HEK293 (cell line): ENCODE measurements around the gene ASB16.

Source experiments
- ELK4 ChIP-seq: IDR thresholded peaks from 2 replicates; pipeline ENCODE4 v1.6.1; 2011; ENCODE audit warnings: mild to moderate bottlenecking, low read depth, low read length, borderline replicate concordance
- GLI4 ChIP-seq: fragments of 450-650 bp; formaldehyde crosslinking; IDR thresholded peaks from 2 replicates; pipeline ENCODE4 v1.5.1; 2016; ENCODE audit warnings: missing biosample characterization, missing genetic modification characterization
- HOXA7 ChIP-seq: sonication (generic); formaldehyde crosslinking; IDR thresholded peaks from 2 replicates; pipeline ENCODE4 v1.8.1; 2022; ENCODE audit warnings: missing genetic modification reagents, borderline replicate concordance
- KLF7 ChIP-seq: fragments of 450-650 bp; formaldehyde crosslinking; IDR thresholded peaks from 2 replicates; pipeline ENCODE4 v1.5.1; 2016; ENCODE audit warnings: missing biosample characterization, missing genetic modification characterization, borderline replicate concordance
- ZBTB44 ChIP-seq: fragments of 450-650 bp; IDR thresholded peaks from 2 replicates; pipeline ENCODE4 v1.5.1; 2018; ENCODE audit warnings: missing biosample characterization, mild to moderate bottlenecking, missing genetic modification characterization
- ZBTB6 ChIP-seq: fragments of 450-650 bp; formaldehyde crosslinking; IDR thresholded peaks from 2 replicates; pipeline ENCODE4 v1.5.1; 2017; ENCODE audit warnings: missing biosample characterization, missing genetic modification characterization
- ZFP3 ChIP-seq: fragments of 450-650 bp; formaldehyde crosslinking; IDR thresholded peaks from 2 replicates; pipeline ENCODE4 v1.5.1; 2016; ENCODE audit warnings: low read depth, missing biosample characterization, missing genetic modification characterization
- ZNF133 ChIP-seq: fragments of 450-650 bp; formaldehyde crosslinking; IDR thresholded peaks from 2 replicates; pipeline ENCODE4 v1.5.1; 2016; ENCODE audit warnings: missing biosample characterization, missing genetic modification characterization
- ZNF155 ChIP-seq: fragments of 450-650 bp; formaldehyde crosslinking; IDR thresholded peaks from 2 replicates; pipeline ENCODE4 v1.5.1; 2016; ENCODE audit warnings: missing biosample characterization, missing genetic modification characterization
- ZNF157 ChIP-seq: fragments of 450-650 bp; formaldehyde crosslinking; IDR thresholded peaks from 2 replicates; pipeline ENCODE4 v1.5.1; 2016; ENCODE audit warnings: missing biosample characterization, missing genetic modification characterization
- ZNF18 ChIP-seq: fragments of 450-650 bp; formaldehyde crosslinking; IDR thresholded peaks from 2 replicates; pipeline ENCODE4 v1.5.1; 2016; ENCODE audit warnings: missing biosample characterization, missing genetic modification characterization
- ZNF221 ChIP-seq: fragments of 450-650 bp; formaldehyde crosslinking; IDR thresholded peaks from 2 replicates; pipeline ENCODE4 v1.5.1; 2017; ENCODE audit warnings: missing biosample characterization, missing genetic modification characterization, borderline replicate concordance
- ZNF26 ChIP-seq: fragments of 450-650 bp; formaldehyde crosslinking; IDR thresholded peaks from 2 replicates; pipeline ENCODE4 v1.5.1; 2016; ENCODE audit warnings: missing biosample characterization, missing genetic modification characterization
- ZNF391 ChIP-seq: fragments of 450-650 bp; formaldehyde crosslinking; IDR thresholded peaks from 2 replicates; pipeline ENCODE4 v1.5.1; 2016; ENCODE audit warnings: low read depth, missing biosample characterization, missing genetic modification characterization, borderline replicate concordance
- ZNF404 ChIP-seq: fragments of 450-650 bp; formaldehyde crosslinking; IDR thresholded peaks from 2 replicates; pipeline ENCODE4 v1.5.1; 2017; ENCODE audit warnings: missing biosample characterization, missing genetic modification characterization
- ZNF488 ChIP-seq: fragments of 450-650 bp; formaldehyde crosslinking; IDR thresholded peaks from 2 replicates; pipeline ENCODE4 v1.5.1; 2016; ENCODE audit warnings: missing biosample characterization, missing genetic modification characterization
- ZNF514 ChIP-seq: fragments of 450-650 bp; formaldehyde crosslinking; IDR thresholded peaks from 2 replicates; pipeline ENCODE4 v1.5.1; 2016; ENCODE audit warnings: missing biosample characterization, missing genetic modification characterization
- ZNF529 ChIP-seq: fragments of 450-650 bp; formaldehyde crosslinking; IDR thresholded peaks from 2 replicates; pipeline ENCODE4 v1.5.1; 2017; ENCODE audit warnings: missing genetic modification characterization, missing biosample characterization; ENCODE audit not compliant: insufficient replicate concordance
- ZNF549 ChIP-seq: fragments of 450-650 bp; IDR thresholded peaks from 2 replicates; pipeline ENCODE4 v1.5.1; 2018; ENCODE audit warnings: missing biosample characterization, missing genetic modification characterization, mild to moderate bottlenecking, inconsistent platforms, moderate library complexity
- ZNF560 ChIP-seq: fragments of 450-650 bp; formaldehyde crosslinking; IDR thresholded peaks from 2 replicates; pipeline ENCODE4 v1.5.1; 2017; ENCODE audit warnings: missing biosample characterization, missing genetic modification characterization, borderline replicate concordance
- ZNF571 ChIP-seq: fragments of 450-650 bp; formaldehyde crosslinking; IDR thresholded peaks from 2 replicates; pipeline ENCODE4 v1.5.0; 2017; ENCODE audit warnings: missing biosample characterization, missing genetic modification characterization
- ZNF639 ChIP-seq: fragments of 450-650 bp; formaldehyde crosslinking; IDR thresholded peaks from 2 replicates; pipeline ENCODE4 v1.5.1; 2016; ENCODE audit warnings: missing biosample characterization, missing genetic modification characterization
- ZNF747 ChIP-seq: fragments of 450-650 bp; formaldehyde crosslinking; IDR thresholded peaks from 2 replicates; pipeline ENCODE4 v1.5.1; 2016; ENCODE audit warnings: missing biosample characterization, missing genetic modification characterization
- ZNF76 ChIP-seq: fragments of 450-650 bp; formaldehyde crosslinking; IDR thresholded peaks from 2 replicates; pipeline ENCODE4; 2016; ENCODE audit warnings: low read depth, missing biosample characterization, missing genetic modification characterization, borderline replicate concordance
- ZNF837 ChIP-seq: fragments of 450-650 bp; formaldehyde crosslinking; IDR thresholded peaks from 2 replicates; pipeline ENCODE4 v1.5.1; 2016; ENCODE audit warnings: missing biosample characterization, missing genetic modification characterization
- ZSCAN18 ChIP-seq: fragments of 450-650 bp; formaldehyde crosslinking; IDR thresholded peaks from 2 replicates; pipeline ENCODE4 v1.5.1; 2016; ENCODE audit warnings: missing biosample characterization, missing genetic modification characterization
- ZSCAN4 ChIP-seq: fragments of 450-650 bp; formaldehyde crosslinking; IDR thresholded peaks from 2 replicates; pipeline ENCODE4 v1.5.1; 2017; ENCODE audit warnings: missing biosample characterization, missing genetic modification characterization

ASB16 gene

GRCh38 chr17:44123356-44124117 is 47.0 kb upstream of the ASB16 start, which contains the start of gene HDAC5 (continued):
- TF ChIP-seq ZBTB44: peak; percentile 46; the same call in 1 of the 2 replicates
- no peak for TF ChIP-seq ZNF571
- no peak for TF ChIP-seq ZNF529
- no peak for TF ChIP-seq ZNF18 (tag by site-specific recombination)
- TF ChIP-seq ZNF837 (tag by site-specific recombination): no peak
- TF ChIP-seq ZNF747 (tag by site-specific recombination): no peak
- no peak for TF ChIP-seq ZNF155 (tag by site-specific recombination)
- TF ChIP-seq ZNF391 (tag by site-specific recombination): 0 out of 2 replicates have a peak, but pooled peaks have one; percentile 24
- TF ChIP-seq ZNF639 (tag by site-specific recombination): peak; percentile 45; the same call in 1 of the 2 replicates
- no peak for TF ChIP-seq HOXA7
- peak; percentile 78; the same call in 1 of the 2 replicates for TF ChIP-seq KLF7
- TF ChIP-seq ZNF157 (tag by site-specific recombination): no peak
- TF ChIP-seq ZBTB6 (tag by site-specific recombination): no peak
- TF ChIP-seq ZNF514 (tag by site-specific recombination): no peak
- TF ChIP-seq ZNF404 (tag by site-specific recombination): no peak
- no peak for TF ChIP-seq ZNF133 (tag by site-specific recombination)
- TF ChIP-seq ZSCAN18: no peak
- TF ChIP-seq GLI4 (tag by site-specific recombination): no peak
- no peak for TF ChIP-seq ZFP3 (tag by site-specific recombination)
- TF ChIP-seq ZNF560 (tag by site-specific recombination): no peak
- peak; percentile 51; the same call in 1 of the 2 replicates for TF ChIP-seq ZSCAN4 (tag by site-specific recombination)
- TF ChIP-seq ZNF76 (tag by site-specific recombination): 0 out of 2 replicates have a peak, but pooled peaks have one; percentile 31
- TF ChIP-seq ZNF221 (tag by site-specific recombination): no peak
- TF ChIP-seq ELK4: no peak
- TF ChIP-seq ZNF549 (tag by site-specific recombination): no peak
- TF ChIP-seq ZNF26 (tag by site-specific recombination): no peak
- no peak for TF ChIP-seq ZNF488
